Panc1 (cell line): Measurements from ENCODE around the gene HSF2BP.
"Not testable (repeated sequence)": the region's sequence is repeated elsewhere in the genome, so short reads cannot be mapped to it uniquely, and the experiment has no call there.

ENCODE experiments used
- POLR2AphosphoS5 ChIP-seq: IDR thresholded peaks from 2 replicates; pipeline ENCODE4 v1.6.1; 2012; ENCODE audit warnings: mild to moderate bottlenecking, low read depth, low read length, moderate library complexity
- SIN3A ChIP-seq: IDR thresholded peaks from 2 replicates; pipeline ENCODE4 v1.6.1; 2012; ENCODE audit warnings: low read depth, mild to moderate bottlenecking, low read length, moderate library complexity, borderline replicate concordance; ENCODE audit not compliant: insufficient read depth
- TCF7L2 ChIP-seq: IDR thresholded peaks from 2 replicates; pipeline ENCODE4 v1.6.1; 2011; ENCODE audit warnings: mild to moderate bottlenecking, low read depth, low read length, inconsistent platforms
- TF ChIP-seq, protein P1 (sequence below): fragments of 450-650 bp; IDR thresholded peaks from 2 replicates; pipeline ENCODE4 v1.5.1; 2017; ENCODE audit warnings: mild to moderate bottlenecking

DNA sequence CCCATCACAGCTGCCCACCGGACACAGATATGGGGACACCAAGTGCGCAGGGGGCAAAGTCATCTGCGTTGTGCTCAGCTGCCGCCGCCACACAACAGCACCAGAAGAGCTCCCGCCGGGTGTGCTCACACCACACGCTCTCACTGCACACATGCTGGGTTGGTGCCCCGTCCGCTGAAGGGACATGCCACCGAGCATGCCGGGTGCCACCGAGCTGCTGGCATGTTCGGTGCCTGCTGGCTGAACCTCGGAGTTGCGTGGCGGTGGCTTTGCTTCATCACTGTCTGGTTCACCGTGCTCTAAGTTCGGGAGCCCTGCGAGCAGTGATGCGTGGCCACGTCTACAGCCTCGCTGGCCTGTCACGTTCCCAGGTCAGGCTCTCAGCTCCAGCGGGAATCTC, 174.3 kb downstream of the HSF2BP start:
- TF ChIP-seq, protein P1, sequence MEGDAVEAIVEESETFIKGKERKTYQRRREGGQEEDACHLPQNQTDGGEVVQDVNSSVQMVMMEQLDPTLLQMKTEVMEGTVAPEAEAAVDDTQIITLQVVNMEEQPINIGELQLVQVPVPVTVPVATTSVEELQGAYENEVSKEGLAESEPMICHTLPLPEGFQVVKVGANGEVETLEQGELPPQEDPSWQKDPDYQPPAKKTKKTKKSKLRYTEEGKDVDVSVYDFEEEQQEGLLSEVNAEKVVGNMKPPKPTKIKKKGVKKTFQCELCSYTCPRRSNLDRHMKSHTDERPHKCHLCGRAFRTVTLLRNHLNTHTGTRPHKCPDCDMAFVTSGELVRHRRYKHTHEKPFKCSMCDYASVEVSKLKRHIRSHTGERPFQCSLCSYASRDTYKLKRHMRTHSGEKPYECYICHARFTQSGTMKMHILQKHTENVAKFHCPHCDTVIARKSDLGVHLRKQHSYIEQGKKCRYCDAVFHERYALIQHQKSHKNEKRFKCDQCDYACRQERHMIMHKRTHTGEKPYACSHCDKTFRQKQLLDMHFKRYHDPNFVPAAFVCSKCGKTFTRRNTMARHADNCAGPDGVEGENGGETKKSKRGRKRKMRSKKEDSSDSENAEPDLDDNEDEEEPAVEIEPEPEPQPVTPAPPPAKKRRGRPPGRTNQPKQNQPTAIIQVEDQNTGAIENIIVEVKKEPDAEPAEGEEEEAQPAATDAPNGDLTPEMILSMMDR: not testable (repeated sequence)
- TF ChIP-seq TCF7L2, POLR2AphosphoS5, SIN3A: not testable (repeated sequence)
